ENCODE results near the gene LY6G6C.

The LY6G6C gene

GRCh38 chr6:31692886-31693285 lies 28.7 kb downstream of the LY6G6C start:
- H3K4me3 ChIP-seq (ENCODE audit: low read depth in 1 of 2, low read length in 2 of 2), result no peak overlapping the region
- H3K27ac ChIP-seq (ENCODE audit: low read depth, low read length), result no peak overlapping the region
- peaks cover 80% of the 10 kb centered on the region for H3K36me3 ChIP-seq (ENCODE audit: insufficient read depth, low read length)
- H3K4me1 ChIP-seq (ENCODE audit: insufficient read depth, low read length), result no peaks in the 10 kb centered on the region
- H3K27me3 ChIP-seq (ENCODE audit: control insufficient read depth in 1 of 2, insufficient read depth in 2 of 2, low read length in 2 of 2), result no peaks in the 10 kb centered on the region
- no peak overlapping the region for H3K9ac ChIP-seq (ENCODE audit: low read length)
- no peaks in the 10 kb centered on the region for H3K9me3 ChIP-seq (ENCODE audit: low read length)

- Histone ChIP-seq H3K9ac (ENCODE audit: low read length) (no peak overlapping the region), H3K4me3 (ENCODE audit: low read depth in 1 of 2, low read length in 2 of 2) (no peak overlapping the region), H3K27me3 (ENCODE audit: control insufficient read depth in 1 of 2, insufficient read depth in 2 of 2, low read length in 2 of 2) (no peaks in the 10 kb centered on the region), H3K4me1 (ENCODE audit: insufficient read depth, low read length) (no peaks in the 10 kb centered on the region), H3K9me3 (ENCODE audit: low read length) (no peaks in the 10 kb centered on the region), H3K27ac (ENCODE audit: low read depth, low read length) (no peak overlapping the region), H3K36me3 (ENCODE audit: insufficient read depth, low read length) (peaks cover 86% of the 10 kb centered on the region)
Measured at GRCh38 chr6:31692353-31692752, 29.2 kb downstream of the LY6G6C start.

GRCh38 chr6:31691564-31692108 lies 29.9 kb downstream of the LY6G6C start:
- Histone ChIP-seq H3K4me1 (ENCODE audit: insufficient read depth, low read length) (no peaks in the 10 kb centered on the region), H3K4me3 (ENCODE audit: low read depth in 1 of 2, low read length in 2 of 2) (no peak overlapping the region), H3K36me3 (ENCODE audit: insufficient read depth, low read length) (peaks cover 89% of the 10 kb centered on the region), H3K9ac (ENCODE audit: low read length) (no peak overlapping the region), H3K9me3 (ENCODE audit: low read length) (no peaks in the 10 kb centered on the region), H3K27me3 (ENCODE audit: control insufficient read depth in 1 of 2, insufficient read depth in 2 of 2, low read length in 2 of 2) (no peaks in the 10 kb centered on the region), H3K27ac (ENCODE audit: low read depth, low read length) (no peak overlapping the region)

- no peak overlapping the region for H3K27ac ChIP-seq (ENCODE audit: low read depth, low read length)
- H3K4me1 ChIP-seq (ENCODE audit: insufficient read depth, low read length), result no peaks in the 10 kb centered on the region
- no peak overlapping the region for H3K4me3 ChIP-seq (ENCODE audit: low read depth in 1 of 2, low read length in 2 of 2)
- H3K9me3 ChIP-seq (ENCODE audit: low read length), result no peaks in the 10 kb centered on the region
- peaks cover 89% of the 10 kb centered on the region for H3K36me3 ChIP-seq (ENCODE audit: insufficient read depth, low read length)
- H3K9ac ChIP-seq (ENCODE audit: low read length), result no peak overlapping the region
- H3K27me3 ChIP-seq (ENCODE audit: control insufficient read depth in 1 of 2, insufficient read depth in 2 of 2, low read length in 2 of 2), result no peaks in the 10 kb centered on the region
Measured at GRCh38 chr6:31691078-31691463, 30.5 kb downstream of the LY6G6C start.

- Histone ChIP-seq H3K27me3 (ENCODE audit: control insufficient read depth in 1 of 2, insufficient read depth in 2 of 2, low read length in 2 of 2) (no peaks in the 10 kb centered on the region), H3K4me1 (ENCODE audit: insufficient read depth, low read length) (no peaks in the 10 kb centered on the region), H3K36me3 (ENCODE audit: insufficient read depth, low read length) (peaks cover 90% of the 10 kb centered on the region), H3K4me3 (ENCODE audit: low read depth in 1 of 2, low read length in 2 of 2) (no peak overlapping the region), H3K9me3 (ENCODE audit: low read length) (no peaks in the 10 kb centered on the region), H3K27ac (ENCODE audit: low read depth, low read length) (no peak overlapping the region), H3K9ac (ENCODE audit: low read length) (no peak overlapping the region)
Measured at GRCh38 chr6:31690231-31691077, 31.1 kb downstream of the LY6G6C start.

GRCh38 chr6:31689249-31690110 lies 32.1 kb downstream of the LY6G6C start:
- Histone ChIP-seq H3K9me3 (ENCODE audit: low read length) (no peaks in the 10 kb centered on the region), H3K4me3 (ENCODE audit: low read depth in 1 of 2, low read length in 2 of 2) (no peak overlapping the region), H3K27me3 (ENCODE audit: control insufficient read depth in 1 of 2, insufficient read depth in 2 of 2, low read length in 2 of 2) (no peaks in the 10 kb centered on the region), H3K36me3 (ENCODE audit: insufficient read depth, low read length) (peaks cover 81% of the 10 kb centered on the region), H3K27ac (ENCODE audit: low read depth, low read length) (no peak overlapping the region), H3K4me1 (ENCODE audit: insufficient read depth, low read length) (no peaks in the 10 kb centered on the region), H3K9ac (ENCODE audit: low read length) (no peak overlapping the region)

- Histone ChIP-seq H3K36me3 (ENCODE audit: insufficient read depth, low read length) (peaks cover 67% of the 10 kb centered on the region), H3K4me1 (ENCODE audit: insufficient read depth, low read length) (no peaks in the 10 kb centered on the region), H3K9me3 (ENCODE audit: low read length) (no peaks in the 10 kb centered on the region), H3K27me3 (ENCODE audit: control insufficient read depth in 1 of 2, insufficient read depth in 2 of 2, low read length in 2 of 2) (no peaks in the 10 kb centered on the region), H3K9ac (ENCODE audit: low read length) (no peak overlapping the region), H3K27ac (ENCODE audit: low read depth, low read length) (no peak overlapping the region), H3K4me3 (ENCODE audit: low read depth in 1 of 2, low read length in 2 of 2) (no peak overlapping the region)
Measured at GRCh38 chr6:31687860-31688693, 33.5 kb downstream of the LY6G6C start.

- Histone ChIP-seq H3K9me3 (ENCODE audit: low read length) (no peaks in the 10 kb centered on the region), H3K27me3 (ENCODE audit: control insufficient read depth in 1 of 2, insufficient read depth in 2 of 2, low read length in 2 of 2) (no peaks in the 10 kb centered on the region), H3K36me3 (ENCODE audit: insufficient read depth, low read length) (peaks cover 59% of the 10 kb centered on the region), H3K27ac (ENCODE audit: low read depth, low read length) (no peak overlapping the region), H3K9ac (ENCODE audit: low read length) (no peak overlapping the region), H3K4me1 (ENCODE audit: insufficient read depth, low read length) (no peaks in the 10 kb centered on the region), H3K4me3 (ENCODE audit: low read depth in 1 of 2, low read length in 2 of 2) (no peak overlapping the region)
Measured at GRCh38 chr6:31687321-31687720, 34.2 kb downstream of the LY6G6C start.

- no peak overlapping the region for H3K4me3 ChIP-seq (ENCODE audit: low read depth in 1 of 2, low read length in 2 of 2)
- peaks cover 53% of the 10 kb centered on the region for H3K36me3 ChIP-seq (ENCODE audit: insufficient read depth, low read length)
- H3K27ac ChIP-seq (ENCODE audit: low read depth, low read length), result no peak overlapping the region
- H3K9me3 ChIP-seq (ENCODE audit: low read length), result no peaks in the 10 kb centered on the region
- H3K9ac ChIP-seq (ENCODE audit: low read length), result no peak overlapping the region
- H3K4me1 ChIP-seq (ENCODE audit: insufficient read depth, low read length), result peaks cover 3% of the 10 kb centered on the region
- no peaks in the 10 kb centered on the region for H3K27me3 ChIP-seq (ENCODE audit: control insufficient read depth in 1 of 2, insufficient read depth in 2 of 2, low read length in 2 of 2)
Measured at GRCh38 chr6:31686483-31686882, 35.1 kb downstream of the LY6G6C start.

- Histone ChIP-seq H3K27ac (ENCODE audit: low read depth, low read length) (no peak overlapping the region), H3K27me3 (ENCODE audit: control insufficient read depth in 1 of 2, insufficient read depth in 2 of 2, low read length in 2 of 2) (no peaks in the 10 kb centered on the region), H3K4me1 (ENCODE audit: insufficient read depth, low read length) (peaks cover 13% of the 10 kb centered on the region), H3K36me3 (ENCODE audit: insufficient read depth, low read length) (peaks cover 28% of the 10 kb centered on the region), H3K9me3 (ENCODE audit: low read length) (no peaks in the 10 kb centered on the region), H3K4me3 (ENCODE audit: low read depth in 1 of 2, low read length in 2 of 2) (no peak overlapping the region), H3K9ac (ENCODE audit: low read length) (no peak overlapping the region)
Measured at GRCh38 chr6:31683591-31683990, 38.0 kb downstream of the LY6G6C start.
